CD4-positive, alpha-beta T cell treated with Interleukin-6 at 100 ng/mL for 8 hours (primary cell): ENCODE measurements around the gene BBC3.
"Not testable (repeated sequence)": the region's sequence is repeated elsewhere in the genome, so short reads cannot be mapped to it uniquely, and the experiment has no call there.

ENCODE experiments used
- DNase-seq: peaks from one replicate; pipeline ENCODE4 v3.0.0-alpha.2; 2020; ENCODE audit warnings: mixed read lengths, low spot score

Gene BBC3

GRCh38 chr19:47230921-47231214 lies at the start of gene BBC3:
BBC3 (minus strand) TSS chr19:47231199; CDS start chr19:47228431, 2,768 bp downstream.
- no peak for DNase-seq

- DNase-seq, result peak; percentile 30
Measured at GRCh38 chr19:47280183-47280797, 49.3 kb upstream of the BBC3 start.

GRCh38 chr19:47276513-47276912 lies 45.5 kb upstream of the BBC3 start:
- DNase-seq, result not testable (repeated sequence)

GRCh38 chr19:47275791-47276461 lies 44.9 kb upstream of the BBC3 start:
- no peak for DNase-seq

GRCh38 chr19:47274891-47275761 lies 44.1 kb upstream of the BBC3 start:
- DNase-seq, result no peak

- DNase-seq, result peak; percentile 98
Measured at GRCh38 chr19:47274071-47274890, 43.3 kb upstream of the BBC3 start, which contains the start of gene INAFM1. INAFM1 (plus strand) TSS chr19:47274885; CDS start chr19:47274920, 35 bp downstream.

GRCh38 chr19:47273313-47274070 lies 42.5 kb upstream of the BBC3 start:
- DNase-seq, result peak; percentile 89

- DNase-seq, result no peak
Measured at GRCh38 chr19:47272448-47273312, 41.7 kb upstream of the BBC3 start.

- no peak for DNase-seq
Measured at GRCh38 chr19:47271949-47272348, 41.0 kb upstream of the BBC3 start.

- no peak for DNase-seq
Measured at GRCh38 chr19:47270408-47270807, 39.4 kb upstream of the BBC3 start.

- no peak for DNase-seq
Measured at GRCh38 chr19:47269596-47269995, 38.6 kb upstream of the BBC3 start.

GRCh38 chr19:47268028-47268427 lies 37.0 kb upstream of the BBC3 start:
- no peak for DNase-seq

GRCh38 chr19:47267350-47267759 lies 36.4 kb upstream of the BBC3 start:
- no peak for DNase-seq

- no peak for DNase-seq
Measured at GRCh38 chr19:47266401-47266941, 35.5 kb upstream of the BBC3 start.

GRCh38 chr19:47264629-47265028 lies 33.6 kb upstream of the BBC3 start:
- DNase-seq, result no peak

GRCh38 chr19:47261946-47262793 lies 31.2 kb upstream of the BBC3 start:
- not testable (repeated sequence) for DNase-seq

GRCh38 chr19:47260476-47260875 lies 29.5 kb upstream of the BBC3 start:
- no peak for DNase-seq

GRCh38 chr19:47258895-47259555 lies 28.0 kb upstream of the BBC3 start:
- no peak for DNase-seq
